ENCODE results near the gene BAZ2B.

GRCh38 chr2:159476329-159476728, 140.0 kb downstream of the BAZ2B start:
- TF ChIP-seq POLR2A (IDR thresholded peaks at IDR 0.05; ENCODE audit: low read depth, low read length) (no peak), EZH2 (IDR thresholded peaks at IDR 0.05; ENCODE audit: borderline replicate concordance, low read depth, low read length, severe bottlenecking) (no peak), POLR2AphosphoS5 (IDR thresholded peaks at IDR 0.05; ENCODE audit: insufficient read depth, low read depth, low read length) (no peak), CTCF (IDR thresholded peaks at IDR 0.05; ENCODE audit: extremely low read depth in 1 of 2, insufficient read depth in 1 of 2, low read depth in 1 of 2, low read length in 2 of 2) (no peak), MYC (IDR thresholded peaks at IDR 0.05; ENCODE audit: low read depth, low read length) (no peak)

All from endothelial cell of umbilical vein (primary cell).